HEK293 (cell line): ENCODE measurements around the gene UQCC2.

Experiments
- ATF2 ChIP-seq: fragments of 450-650 bp; formaldehyde crosslinking; IDR thresholded peaks from 2 replicates; pipeline ENCODE4 v1.5.1; 2016; ENCODE audit warnings: missing biosample characterization, missing genetic modification characterization, low read depth
- GLIS1 ChIP-seq: fragments of 450-650 bp; formaldehyde crosslinking; IDR thresholded peaks from 2 replicates; pipeline ENCODE4 v1.5.1; 2016; ENCODE audit warnings: missing biosample characterization, missing genetic modification characterization
- HIC1 ChIP-seq: fragments of 450-650 bp; formaldehyde crosslinking; IDR thresholded peaks from 2 replicates; pipeline ENCODE4 v1.5.1; 2016; ENCODE audit warnings: missing biosample characterization, missing genetic modification characterization
- KLF1 ChIP-seq: fragments of 450-650 bp; formaldehyde crosslinking; IDR thresholded peaks from 2 replicates; pipeline ENCODE4 v1.5.1; 2016; ENCODE audit warnings: missing biosample characterization, missing genetic modification characterization
- PATZ1 ChIP-seq: fragments of 450-650 bp; formaldehyde crosslinking; IDR thresholded peaks from 2 replicates; pipeline ENCODE4 v1.5.1; 2016; ENCODE audit warnings: missing biosample characterization, missing genetic modification characterization
- SCRT1 ChIP-seq: fragments of 450-650 bp; formaldehyde crosslinking; IDR thresholded peaks from 2 replicates; pipeline ENCODE4 v1.5.1; 2016; ENCODE audit warnings: missing biosample characterization, missing genetic modification characterization, borderline replicate concordance
- SCRT2 ChIP-seq: fragments of 450-650 bp; formaldehyde crosslinking; IDR thresholded peaks from 2 replicates; pipeline ENCODE4 v1.5.1; 2016; ENCODE audit warnings: missing biosample characterization, missing genetic modification characterization
- WT1 ChIP-seq: fragments of 450-650 bp; formaldehyde crosslinking; IDR thresholded peaks from 2 replicates; pipeline ENCODE4 v1.5.1; 2016; ENCODE audit warnings: missing biosample characterization, missing genetic modification characterization
- ZBTB11 ChIP-seq: fragments of 450-650 bp; formaldehyde crosslinking; conservative IDR thresholded peaks from 2 replicates; pipeline ENCODE4 v1.5.1; 2016; ENCODE audit warnings: low read depth, missing biosample characterization, missing genetic modification characterization
- ZNF10 ChIP-seq: fragments of 450-650 bp; formaldehyde crosslinking; IDR thresholded peaks from 2 replicates; pipeline ENCODE4 v1.5.1; 2017; ENCODE audit warnings: missing biosample characterization, missing genetic modification characterization
- ZNF121 ChIP-seq: fragments of 450-650 bp; formaldehyde crosslinking; IDR thresholded peaks from 2 replicates; pipeline ENCODE4 v1.5.1; 2016; ENCODE audit warnings: missing biosample characterization, missing genetic modification characterization
- ZNF157 ChIP-seq: fragments of 450-650 bp; formaldehyde crosslinking; IDR thresholded peaks from 2 replicates; pipeline ENCODE4 v1.5.1; 2016; ENCODE audit warnings: missing biosample characterization, missing genetic modification characterization
- ZNF2 ChIP-seq: fragments of 450-650 bp; formaldehyde crosslinking; IDR thresholded peaks from 2 replicates; pipeline ENCODE4 v1.5.1; 2016; ENCODE audit warnings: missing biosample characterization, missing genetic modification characterization
- ZNF211 ChIP-seq: fragments of 450-650 bp; formaldehyde crosslinking; IDR thresholded peaks from 2 replicates; pipeline ENCODE4 v1.5.1; 2016; ENCODE audit warnings: low read depth, missing biosample characterization, missing genetic modification characterization
- ZNF23 ChIP-seq: fragments of 450-650 bp; formaldehyde crosslinking; IDR thresholded peaks from 2 replicates; pipeline ENCODE4 v1.5.1; 2016; ENCODE audit warnings: missing biosample characterization, missing genetic modification characterization, borderline replicate concordance
- ZNF335 ChIP-seq: fragments of 450-650 bp; formaldehyde crosslinking; conservative IDR thresholded peaks from 2 replicates; pipeline ENCODE4 v1.5.1; 2016; ENCODE audit warnings: missing biosample characterization, missing genetic modification characterization
- ZNF341 ChIP-seq: fragments of 450-650 bp; formaldehyde crosslinking; IDR thresholded peaks from 2 replicates; pipeline ENCODE4; 2016; ENCODE audit warnings: low read depth, missing biosample characterization, missing genetic modification characterization
- ZNF350 ChIP-seq: fragments of 450-650 bp; formaldehyde crosslinking; IDR thresholded peaks from 2 replicates; pipeline ENCODE4 v1.5.0; 2017; ENCODE audit warnings: missing biosample characterization, mild to moderate bottlenecking, missing genetic modification characterization
- ZNF366 ChIP-seq: fragments of 450-650 bp; formaldehyde crosslinking; conservative IDR thresholded peaks from 2 replicates; pipeline ENCODE4 v1.5.1; 2016; ENCODE audit warnings: missing biosample characterization, missing genetic modification characterization
- ZNF398 ChIP-seq: fragments of 450-650 bp; formaldehyde crosslinking; IDR thresholded peaks from 2 replicates; pipeline ENCODE4 v1.5.1; 2017; ENCODE audit warnings: missing biosample characterization, missing genetic modification characterization
- ZNF423 ChIP-seq: fragments of 450-650 bp; formaldehyde crosslinking; IDR thresholded peaks from 2 replicates; pipeline ENCODE4 v1.5.1; 2016; ENCODE audit warnings: missing biosample characterization, missing genetic modification characterization
- ZNF549 ChIP-seq: fragments of 450-650 bp; IDR thresholded peaks from 2 replicates; pipeline ENCODE4 v1.5.1; 2018; ENCODE audit warnings: missing biosample characterization, missing genetic modification characterization, mild to moderate bottlenecking, inconsistent platforms, moderate library complexity
- ZNF561 ChIP-seq: fragments of 450-650 bp; IDR thresholded peaks from 2 replicates; pipeline ENCODE4 v1.5.1; 2018; ENCODE audit warnings: missing biosample characterization, missing genetic modification characterization, borderline replicate concordance
- ZNF610 ChIP-seq: fragments of 450-650 bp; formaldehyde crosslinking; IDR thresholded peaks from 2 replicates; pipeline ENCODE4 v1.5.1; 2016; ENCODE audit warnings: missing biosample characterization, missing genetic modification characterization, borderline replicate concordance
- ZNF626 ChIP-seq: fragments of 450-650 bp; sonication (Bioruptor Pico); formaldehyde crosslinking; IDR thresholded peaks from 2 replicates; pipeline ENCODE4 v1.5.1; 2018; ENCODE audit warnings: missing biosample characterization, missing genetic modification characterization, inconsistent platforms
- ZNF629 ChIP-seq: fragments of 450-650 bp; formaldehyde crosslinking; IDR thresholded peaks from 2 replicates; pipeline ENCODE4 v1.5.1; 2017; ENCODE audit warnings: missing biosample characterization, missing genetic modification characterization
- ZNF76 ChIP-seq: fragments of 450-650 bp; formaldehyde crosslinking; IDR thresholded peaks from 2 replicates; pipeline ENCODE4; 2016; ENCODE audit warnings: low read depth, missing biosample characterization, missing genetic modification characterization, borderline replicate concordance
- ZNF837 ChIP-seq: fragments of 450-650 bp; formaldehyde crosslinking; IDR thresholded peaks from 2 replicates; pipeline ENCODE4 v1.5.1; 2016; ENCODE audit warnings: missing biosample characterization, missing genetic modification characterization
- ZSCAN16 ChIP-seq: fragments of 450-650 bp; formaldehyde crosslinking; IDR thresholded peaks from 2 replicates; pipeline ENCODE4 v1.5.1; 2016; ENCODE audit warnings: missing biosample characterization, missing genetic modification characterization
- ZSCAN30 ChIP-seq: fragments of 450-650 bp; IDR thresholded peaks from 2 replicates; pipeline ENCODE4 v1.5.1; 2018; ENCODE audit warnings: missing biosample characterization, mild to moderate bottlenecking, missing genetic modification characterization, moderate library complexity

Gene UQCC2

GRCh38 chr6:33744895-33745546 lies 33.5 kb upstream of the UQCC2 start (continued):
- peak; percentile 83; the same call in 1 of the 2 replicates for TF ChIP-seq ZNF561 (tag by site-specific recombination)
- TF ChIP-seq WT1, result peak; percentile 85
- peak; percentile 85 for TF ChIP-seq ZBTB11
- no peak for TF ChIP-seq SCRT1 (tag by site-specific recombination)
- TF ChIP-seq ZNF2 (tag by site-specific recombination), result no peak
- TF ChIP-seq ZNF341 (tag by site-specific recombination), result peak; percentile 73
- TF ChIP-seq GLIS1 (tag by site-specific recombination), result peak; percentile 82
- no peak for TF ChIP-seq ZNF629 (tag by site-specific recombination)
- 0 out of 2 replicates have a peak, but pooled peaks have one; percentile 23 for TF ChIP-seq ZNF76
- no peak for TF ChIP-seq ZNF549 (tag by site-specific recombination)
- TF ChIP-seq ZNF350, result no peak
- peak; percentile 54 for TF ChIP-seq KLF1 (tag by site-specific recombination)
- no peak for TF ChIP-seq ZSCAN16 (tag by site-specific recombination)
- TF ChIP-seq ZNF10 (tag by site-specific recombination), result peak; percentile 64; the same call in 1 of the 2 replicates
- TF ChIP-seq ZSCAN30 (tag by site-specific recombination), result peak; percentile 92
- peak; percentile 92 for TF ChIP-seq ZNF423 (tag by site-specific recombination)
- no peak for TF ChIP-seq ZNF211 (tag by site-specific recombination)
- 0 out of 2 replicates have a peak, but pooled peaks have one; percentile 22 for TF ChIP-seq ZNF121 (tag by site-specific recombination)
- TF ChIP-seq ZNF157, result no peak
- TF ChIP-seq ZNF610 (tag by site-specific recombination), result no peak
- TF ChIP-seq ZNF23 (tag by site-specific recombination), result no peak
- no peak for TF ChIP-seq ZNF837 (tag by site-specific recombination)
- no peak for TF ChIP-seq ZNF626 (tag by site-specific recombination)
- peak; percentile 78 for TF ChIP-seq ZNF335 (tag by site-specific recombination)
- no peak for TF ChIP-seq ATF2 (tag by site-specific recombination)
- TF ChIP-seq ZNF398 (tag by site-specific recombination), result peak; percentile 12; the same call in 1 of the 2 replicates
- TF ChIP-seq SCRT2, result peak; percentile 92
- peak; percentile 74 for TF ChIP-seq PATZ1 (tag by site-specific recombination)
- 0 out of 2 replicates have a peak, but pooled peaks have one; percentile 15 for TF ChIP-seq HIC1 (tag by site-specific recombination)
- peak; percentile 30; the same call in 1 of the 2 replicates for TF ChIP-seq ZNF366 (tag by site-specific recombination)
